ENCODE results near the gene KRTAP4-4. TPM values are rescaled to one million over a fixed set of nuclear protein-coding genes. Genes with fewer than 3 reads are reported as not detected.
"Not testable (repeated sequence)": the region's sequence is repeated elsewhere in the genome, so short reads cannot be mapped to it uniquely, and the experiment has no call there.

The KRTAP4-4 gene
- total RNA-seq, 3 donors from 2014 or later = not detected

- peaks cover 28% of the 10 kb centered on the region for H3K4me1 Mint-ChIP-seq (ENCODE audit: low read depth)
- peaks cover 1% of the 10 kb centered on the region for H3K36me3 Mint-ChIP-seq (ENCODE audit: insufficient read depth)
- no peak for DNase-seq
- peaks cover 11% of the 10 kb centered on the region for H3K9me3 Mint-ChIP-seq
- H3K4me3 Mint-ChIP-seq = no peak overlapping the region
- H3K27me3 Mint-ChIP-seq (ENCODE audit: low read depth) = no peaks in the 10 kb centered on the region
- no peak for ATAC-seq
Observed at GRCh38 chr17:41133880-41134735, 26.4 kb downstream of the KRTAP4-4 start.

DNA sequence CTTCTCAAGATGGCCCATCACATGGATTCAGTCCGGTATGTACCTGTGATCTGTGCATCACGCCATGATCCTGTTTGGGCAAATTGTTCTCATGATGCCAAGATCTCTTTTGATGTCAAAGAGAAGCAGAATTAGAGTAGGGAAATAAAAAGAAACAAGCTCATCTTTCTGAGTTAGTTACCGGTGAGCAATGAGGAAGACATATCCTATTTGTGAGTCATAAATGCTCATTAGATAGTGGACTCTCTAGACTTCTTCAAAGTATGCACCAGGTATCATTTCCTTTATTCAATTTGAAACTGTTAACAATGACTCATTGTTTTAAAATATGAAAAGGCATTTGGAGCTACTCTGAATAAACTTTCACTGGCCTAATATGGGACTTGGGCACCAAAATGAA is 28.6 kb downstream of the KRTAP4-4 start:
- no peak for DNase-seq
- ATAC-seq = no peak
- no peak overlapping the region for H3K4me3 Mint-ChIP-seq
- H3K36me3 Mint-ChIP-seq (ENCODE audit: insufficient read depth) = no peaks in the 10 kb centered on the region
- H3K9me3 Mint-ChIP-seq = peaks cover 8% of the 10 kb centered on the region
- no peaks in the 10 kb centered on the region for H3K27me3 Mint-ChIP-seq (ENCODE audit: low read depth)
- H3K4me1 Mint-ChIP-seq (ENCODE audit: low read depth) = peaks cover 34% of the 10 kb centered on the region

GRCh38 chr17:41127371-41127770 is 33.2 kb downstream of the KRTAP4-4 start:
- H3K4me1 Mint-ChIP-seq (ENCODE audit: low read depth) = peaks cover 57% of the 10 kb centered on the region
- ATAC-seq (no peak), DNase-seq (no peak)
- no peaks in the 10 kb centered on the region for H3K36me3 Mint-ChIP-seq (ENCODE audit: insufficient read depth)
- peaks cover 8% of the 10 kb centered on the region for H3K9me3 Mint-ChIP-seq
- H3K4me3 Mint-ChIP-seq = no peak overlapping the region
- H3K27me3 Mint-ChIP-seq (ENCODE audit: low read depth) = no peaks in the 10 kb centered on the region

DNA sequence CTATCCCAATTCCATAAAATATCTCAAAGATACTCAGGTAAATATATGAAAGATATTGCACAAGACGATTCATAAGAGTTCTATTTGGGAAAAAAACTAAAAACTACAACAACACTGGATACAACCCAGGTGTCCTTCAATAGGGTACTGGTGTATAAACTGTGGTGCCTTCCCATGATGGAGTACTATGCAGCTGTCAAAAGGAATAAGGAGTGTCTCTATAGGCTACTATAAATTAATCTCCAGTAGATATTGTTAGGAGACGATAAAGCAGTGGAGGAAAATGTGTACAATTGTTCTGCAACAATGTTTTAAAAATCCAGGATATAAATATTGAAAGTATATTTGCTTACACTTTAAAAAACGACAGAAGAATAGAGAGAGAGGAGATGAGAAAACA is 34.1 kb downstream of the KRTAP4-4 start:
- Mint-ChIP-seq H3K9me3 (peaks cover 10% of the 10 kb centered on the region), H3K27me3 (ENCODE audit: low read depth) (no peaks in the 10 kb centered on the region), H3K36me3 (ENCODE audit: insufficient read depth) (no peaks in the 10 kb centered on the region), H3K4me1 (ENCODE audit: low read depth) (peaks cover 51% of the 10 kb centered on the region), H3K4me3 (no peak overlapping the region)
- ATAC-seq (no peak), DNase-seq (no peak)

DNA sequence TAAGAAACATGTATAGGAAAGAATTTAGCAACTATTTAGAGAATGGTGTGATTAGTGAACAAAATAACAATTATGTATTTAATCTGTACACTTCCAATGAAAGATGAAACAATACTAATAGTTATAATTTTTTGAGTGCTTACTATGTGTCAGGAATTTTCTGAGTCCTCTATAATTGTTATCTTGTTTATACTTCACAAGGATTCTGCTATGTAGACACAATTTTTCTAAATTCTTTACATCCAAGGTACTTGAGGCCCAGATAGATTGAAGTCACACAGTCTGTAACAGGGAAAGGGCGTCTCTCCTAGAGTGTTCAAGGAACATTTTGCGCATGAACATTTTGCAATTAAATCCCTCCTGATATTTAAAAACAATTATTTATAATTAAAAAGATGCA is 35.5 kb downstream of the KRTAP4-4 start:
- DNase-seq = no peak
- Mint-ChIP-seq H3K4me1 (ENCODE audit: low read depth) (peaks cover 56% of the 10 kb centered on the region), H3K36me3 (ENCODE audit: insufficient read depth) (no peaks in the 10 kb centered on the region), H3K4me3 (no peak overlapping the region), H3K9me3 (peaks cover 10% of the 10 kb centered on the region), H3K27me3 (ENCODE audit: low read depth) (no peaks in the 10 kb centered on the region)
- ATAC-seq = no peak

DNA sequence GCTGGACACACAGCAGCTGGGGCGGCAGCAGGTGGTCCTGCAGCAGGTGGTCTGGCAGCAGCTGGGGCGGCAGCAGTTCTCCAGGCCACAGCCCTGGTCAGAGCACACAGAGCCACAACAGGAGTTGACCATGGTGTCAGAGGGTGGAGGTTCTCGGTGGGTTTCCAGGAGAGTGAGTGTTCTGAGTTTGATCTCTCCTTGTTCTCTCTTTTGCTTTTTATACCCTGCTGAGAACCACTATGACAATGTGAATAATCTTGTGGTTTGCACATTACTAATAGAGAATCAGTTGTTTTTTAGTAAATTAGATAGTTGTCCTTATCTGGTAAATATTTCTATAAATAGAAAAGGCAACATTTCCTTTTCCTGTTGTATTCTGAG is 36.6 kb downstream of the KRTAP4-4 start, which contains the start of gene KRTAP4-12:
Gene KRTAP4-12 (minus strand): TSS at position 192 of the 381 bp plus-strand sequence. CDS start 60 bp downstream, at position 132.
- DNase-seq; H3K9me3 Mint-ChIP-seq; ATAC-seq; H3K36me3 Mint-ChIP-seq (ENCODE audit: insufficient read depth); H3K27me3 Mint-ChIP-seq (ENCODE audit: low read depth): not testable (repeated sequence)
- H3K4me3 Mint-ChIP-seq = peak within 1 kb of the TSS; percentile 5
- peaks cover 59% of the 10 kb centered on the region for H3K4me1 Mint-ChIP-seq (ENCODE audit: low read depth)

GRCh38 chr17:41123292-41123990 is 37.1 kb downstream of the KRTAP4-4 start:
- H3K4me3 Mint-ChIP-seq = peak overlapping the region; percentile 5

DNA sequence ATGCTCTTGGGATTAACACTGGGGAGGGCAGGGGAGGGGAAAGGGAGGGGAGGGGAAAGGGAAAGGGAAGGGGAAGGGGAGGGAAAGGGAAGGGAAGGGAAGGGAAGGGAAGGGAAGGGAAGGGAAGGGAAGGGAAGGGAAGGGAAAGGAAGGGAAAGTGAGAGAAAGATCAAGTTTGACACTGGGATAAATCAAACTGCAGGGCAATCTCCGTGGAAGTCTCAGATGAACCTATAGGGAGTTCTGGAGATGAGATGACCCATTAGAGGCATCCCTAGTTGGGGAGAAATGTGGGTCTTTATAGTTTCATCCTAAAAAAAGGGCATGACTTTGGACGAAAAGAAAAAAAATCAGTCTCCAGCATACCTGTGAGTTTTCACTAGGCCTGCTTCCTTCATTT is 38.8 kb downstream of the KRTAP4-4 start:
- Mint-ChIP-seq H3K4me3 (no peak overlapping the region), H3K27me3 (ENCODE audit: low read depth) (peaks cover 3% of the 10 kb centered on the region), H3K4me1 (ENCODE audit: low read depth) (peaks cover 58% of the 10 kb centered on the region), H3K9me3 (peaks cover 3% of the 10 kb centered on the region), H3K36me3 (ENCODE audit: insufficient read depth) (no peaks in the 10 kb centered on the region)
- ATAC-seq (no peak), DNase-seq (no peak)

More at GRCh38 chr17:41123292-41123990, 37.1 kb downstream of the KRTAP4-4 start:
- not testable (repeated sequence) for ATAC-seq; H3K36me3 Mint-ChIP-seq (ENCODE audit: insufficient read depth); H3K9me3 Mint-ChIP-seq; H3K27me3 Mint-ChIP-seq (ENCODE audit: low read depth); DNase-seq
- H3K4me1 Mint-ChIP-seq (ENCODE audit: low read depth) = peaks cover 58% of the 10 kb centered on the region

GRCh38 chr17:41119696-41120690 is 40.6 kb downstream of the KRTAP4-4 start:
- H3K27me3 Mint-ChIP-seq (ENCODE audit: low read depth); DNase-seq; H3K9me3 Mint-ChIP-seq; ATAC-seq; H3K36me3 Mint-ChIP-seq (ENCODE audit: insufficient read depth): not testable (repeated sequence)
- peak overlapping the region; percentile 40 for H3K4me3 Mint-ChIP-seq
- H3K4me1 Mint-ChIP-seq (ENCODE audit: low read depth) = peaks cover 43% of the 10 kb centered on the region

- Mint-ChIP-seq H3K9me3 (peaks cover 3% of the 10 kb centered on the region), H3K27me3 (ENCODE audit: low read depth) (peaks cover 3% of the 10 kb centered on the region), H3K36me3 (ENCODE audit: insufficient read depth) (no peaks in the 10 kb centered on the region)
Observed at GRCh38 chr17:41118721-41119120, 41.8 kb downstream of the KRTAP4-4 start.

GRCh38 chr17:41117846-41118386 is 42.6 kb downstream of the KRTAP4-4 start, which contains the start of gene KRTAP4-11:
TSS of gene KRTAP4-11 (minus strand) at chr17:41118373. CDS start at chr17:41118315, 58 bp downstream.
- not testable (repeated sequence) for H3K4me3 Mint-ChIP-seq; H3K27me3 Mint-ChIP-seq (ENCODE audit: low read depth); H3K9me3 Mint-ChIP-seq

More at GRCh38 chr17:41118721-41119120, 41.8 kb downstream of the KRTAP4-4 start:
- Mint-ChIP-seq H3K4me1 (ENCODE audit: low read depth) (peaks cover 32% of the 10 kb centered on the region), H3K4me3 (no peak overlapping the region)
- no peak for ATAC-seq
- no peak for DNase-seq

DNA sequence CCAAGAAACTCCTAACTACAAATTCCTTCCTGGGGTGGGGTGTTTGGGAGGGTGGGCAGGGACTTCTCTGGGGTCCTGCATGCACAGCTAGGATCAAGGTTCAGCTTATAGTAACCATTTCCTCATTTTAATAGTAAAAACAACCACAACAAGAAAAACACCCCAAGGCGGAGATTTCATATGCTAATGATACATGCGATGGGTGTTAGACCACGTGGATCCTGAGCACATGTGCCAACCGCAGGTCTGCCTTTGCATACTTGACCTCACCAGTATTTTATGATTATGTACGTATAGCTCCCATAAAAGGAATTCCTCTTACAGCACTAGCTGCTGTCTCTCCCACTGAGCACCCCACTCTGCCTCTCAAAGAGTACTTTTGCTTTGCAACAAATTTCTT is 44.3 kb downstream of the KRTAP4-4 start:
- peaks cover under 1% of the 10 kb centered on the region for H3K9me3 Mint-ChIP-seq
- DNase-seq (no peak), ATAC-seq (no peak)
- H3K36me3 Mint-ChIP-seq (ENCODE audit: insufficient read depth) = peaks cover 1% of the 10 kb centered on the region
- H3K4me3 Mint-ChIP-seq = no peak overlapping the region
- peaks cover 3% of the 10 kb centered on the region for H3K27me3 Mint-ChIP-seq (ENCODE audit: low read depth)
- peaks cover 21% of the 10 kb centered on the region for H3K4me1 Mint-ChIP-seq (ENCODE audit: low read depth)

More at GRCh38 chr17:41117846-41118386, 42.6 kb downstream of the KRTAP4-4 start, which contains the start of gene KRTAP4-11:
- not testable (repeated sequence) for ATAC-seq; DNase-seq; H3K36me3 Mint-ChIP-seq (ENCODE audit: insufficient read depth)
- H3K4me1 Mint-ChIP-seq (ENCODE audit: low read depth) = peaks cover 26% of the 10 kb centered on the region

DNA sequence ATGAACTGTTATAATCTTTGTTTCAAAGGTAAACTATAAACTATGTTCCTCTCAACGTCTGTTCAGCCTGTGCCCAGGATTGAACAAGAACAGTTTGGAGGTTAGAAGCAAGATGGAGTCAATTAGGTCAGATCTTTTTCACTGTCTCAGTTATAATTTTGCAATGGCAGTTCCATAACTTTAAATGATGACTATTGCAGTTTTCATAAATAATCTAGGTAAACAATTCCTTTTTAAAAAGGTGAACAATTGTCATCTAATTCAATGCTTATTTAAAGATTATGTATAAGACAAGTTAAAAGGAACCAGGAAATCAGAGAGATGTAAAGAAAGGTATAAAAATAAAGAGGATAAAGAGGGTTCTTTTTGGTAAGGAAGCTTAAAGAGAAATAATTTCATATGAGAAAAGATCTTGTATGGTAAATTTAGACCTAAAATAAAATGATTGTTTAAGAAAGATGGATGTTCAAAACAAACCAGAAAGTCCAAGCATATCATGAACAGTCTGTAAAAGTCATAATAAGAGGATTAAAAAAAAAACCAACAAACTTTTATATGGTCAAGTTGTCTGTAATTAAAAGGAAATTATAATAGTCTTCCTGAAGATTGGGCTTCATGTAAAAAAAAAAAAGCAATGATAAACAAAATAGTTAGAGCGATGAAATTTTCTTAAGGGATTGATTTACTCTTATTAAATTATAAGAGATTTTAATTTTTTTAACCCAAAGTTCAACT is 49.2 kb downstream of the KRTAP4-4 start:
- peaks cover 5% of the 10 kb centered on the region for H3K9me3 Mint-ChIP-seq
- peaks cover 6% of the 10 kb centered on the region for H3K27me3 Mint-ChIP-seq (ENCODE audit: low read depth)
- ATAC-seq (no peak), DNase-seq (no peak)
- H3K4me3 Mint-ChIP-seq = no peak overlapping the region
- H3K36me3 Mint-ChIP-seq (ENCODE audit: insufficient read depth) = peaks cover 1% of the 10 kb centered on the region
- peaks cover 7% of the 10 kb centered on the region for H3K4me1 Mint-ChIP-seq (ENCODE audit: low read depth)
